Ishikawa (cell line): ENCODE data around the gene SRRM3.

Experiments
- EGR1 ChIP-seq: IDR thresholded peaks from 2 replicates; pipeline ENCODE4 v1.6.1; 2012
- EP300 ChIP-seq: IDR thresholded peaks from 2 replicates; pipeline ENCODE4 v1.6.1; 2012; ENCODE audit warnings: borderline replicate concordance
- RAD21 ChIP-seq: IDR thresholded peaks from 2 replicates; pipeline ENCODE4 v1.6.1; 2012; ENCODE audit warnings: low read depth
- TAF1 ChIP-seq: IDR thresholded peaks from 2 replicates; pipeline ENCODE4 v1.6.1; 2012; ENCODE audit warnings: low read depth, mild to moderate bottlenecking
- TEAD4 ChIP-seq: IDR thresholded peaks from 2 replicates; pipeline ENCODE4 v1.6.1; 2012
- YY1 ChIP-seq: IDR thresholded peaks from 2 replicates; pipeline ENCODE4 v1.6.1; 2012; ENCODE audit warnings: low read depth
- TF ChIP-seq, protein P1 (sequence below): IDR thresholded peaks from 2 replicates; pipeline ENCODE4 v1.6.1; 2012

DNA sequence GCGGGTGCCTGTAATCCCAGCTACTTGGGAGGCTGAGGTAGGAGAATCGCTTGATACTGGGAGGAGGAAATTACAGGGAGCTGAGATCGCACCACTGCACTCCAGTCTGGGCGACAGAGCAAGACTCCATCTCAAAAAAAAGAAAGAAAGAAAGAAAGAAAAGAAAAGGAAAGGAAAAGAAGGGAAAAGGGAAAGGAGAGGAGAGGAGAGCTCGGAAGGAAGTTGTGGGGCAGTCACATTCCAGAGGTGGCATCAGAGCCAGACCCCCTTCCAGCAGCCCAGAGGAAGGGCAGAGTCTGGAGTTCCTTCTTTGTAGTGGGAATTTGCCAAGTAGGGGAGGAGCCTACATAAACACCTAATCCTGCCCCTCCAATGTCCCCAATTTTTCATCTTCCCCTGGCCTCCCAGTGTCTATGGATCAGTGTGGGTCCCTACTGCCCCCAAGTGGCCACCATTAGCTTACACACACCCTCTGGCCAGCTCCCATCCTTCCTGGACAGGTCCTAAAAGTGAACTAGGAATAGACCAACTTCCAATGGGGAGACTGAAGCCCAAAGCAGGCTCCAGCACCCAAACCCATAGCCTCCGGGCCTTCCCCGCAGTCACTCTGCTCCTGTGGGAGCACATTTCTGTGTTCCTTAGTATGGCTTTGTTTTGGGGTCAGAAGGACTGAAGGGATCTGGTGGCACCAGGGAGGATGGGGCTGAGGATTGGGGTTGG is 61.1 kb downstream of the SRRM3 start:
- no peak for TF ChIP-seq EP300
- no peak for TF ChIP-seq YY1
- TF ChIP-seq, protein P1, sequence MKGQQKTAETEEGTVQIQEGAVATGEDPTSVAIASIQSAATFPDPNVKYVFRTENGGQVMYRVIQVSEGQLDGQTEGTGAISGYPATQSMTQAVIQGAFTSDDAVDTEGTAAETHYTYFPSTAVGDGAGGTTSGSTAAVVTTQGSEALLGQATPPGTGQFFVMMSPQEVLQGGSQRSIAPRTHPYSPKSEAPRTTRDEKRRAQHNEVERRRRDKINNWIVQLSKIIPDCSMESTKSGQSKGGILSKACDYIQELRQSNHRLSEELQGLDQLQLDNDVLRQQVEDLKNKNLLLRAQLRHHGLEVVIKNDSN, result no peak
- TF ChIP-seq TEAD4, result no peak
- peak; percentile 94 for TF ChIP-seq RAD21
- no peak for TF ChIP-seq EGR1
- TF ChIP-seq TAF1, result no peak
